Epithelial cell of proximal tubule (primary cell): Measurements from ENCODE around the gene PIGH. TPM values are rescaled to one million over a fixed set of nuclear protein-coding genes. Genes with fewer than 3 reads are reported as not detected.

Experiments used
- DNase-seq: peaks from one replicate; pipeline ENCODE4 v3.0.0-alpha.2; 2011; ENCODE audit warnings: low read depth
- H3K4me3 ChIP-seq: 2 replicates; pipeline ENCODE4 v1.5.1; 2011; ENCODE audit warnings: low read depth, mild to moderate bottlenecking, low read length
- total RNA-seq: library from RNA; depleted of rRNA; stranded (reverse); fragments of >200 nt; gene quantifications from 2 replicates; pipeline ENCODE4 v1.2.3, GENCODE V29; 2015
- TF ChIP-seq, protein P1 (sequence below): conservative IDR thresholded peaks from 2 replicates; pipeline ENCODE4 v1.5.1; 2012; ENCODE audit warnings: low read depth, mild to moderate bottlenecking, low read length

The PIGH gene
- total RNA-seq, 1 donor from 2014 or later = 13.9 TPM

DNA sequence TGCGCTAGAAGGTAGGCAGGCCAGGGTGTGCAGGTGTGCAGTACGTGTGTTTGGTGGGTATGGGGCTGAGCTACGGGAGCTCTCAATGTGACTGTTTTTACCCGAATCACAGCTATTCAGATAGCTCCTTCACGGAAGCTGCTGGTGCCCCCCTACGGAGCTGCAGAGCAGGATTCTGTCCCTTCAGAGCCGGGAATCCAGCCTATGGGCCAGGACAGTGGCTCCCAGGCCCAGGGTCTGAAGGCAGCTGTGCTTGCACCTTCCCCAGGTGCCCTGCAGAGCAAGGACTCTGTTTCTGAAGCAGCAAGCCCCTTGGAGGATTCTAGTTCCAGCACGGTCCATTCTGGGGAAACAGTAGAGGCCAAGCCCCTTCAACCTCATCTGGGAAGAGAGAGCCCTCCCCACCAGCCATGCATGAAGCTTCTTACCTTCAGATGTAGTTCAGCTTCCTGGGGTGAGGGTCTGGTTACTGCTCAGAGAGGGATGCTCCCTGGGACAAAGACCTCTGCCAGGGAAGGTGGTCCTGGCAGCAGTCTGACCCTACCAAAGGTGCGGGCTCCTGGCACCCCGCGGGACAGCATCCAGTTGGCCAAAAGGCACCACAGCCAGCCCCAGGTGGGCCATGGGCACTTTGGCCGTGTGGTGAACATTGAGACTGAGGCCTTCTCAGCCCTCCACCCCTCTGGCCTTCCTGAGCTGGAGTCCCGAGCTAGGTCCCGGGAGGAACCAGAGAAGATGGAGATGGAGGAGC is 37.9 kb downstream of the PIGH start:
- no peak for DNase-seq
- TF ChIP-seq, protein P1, sequence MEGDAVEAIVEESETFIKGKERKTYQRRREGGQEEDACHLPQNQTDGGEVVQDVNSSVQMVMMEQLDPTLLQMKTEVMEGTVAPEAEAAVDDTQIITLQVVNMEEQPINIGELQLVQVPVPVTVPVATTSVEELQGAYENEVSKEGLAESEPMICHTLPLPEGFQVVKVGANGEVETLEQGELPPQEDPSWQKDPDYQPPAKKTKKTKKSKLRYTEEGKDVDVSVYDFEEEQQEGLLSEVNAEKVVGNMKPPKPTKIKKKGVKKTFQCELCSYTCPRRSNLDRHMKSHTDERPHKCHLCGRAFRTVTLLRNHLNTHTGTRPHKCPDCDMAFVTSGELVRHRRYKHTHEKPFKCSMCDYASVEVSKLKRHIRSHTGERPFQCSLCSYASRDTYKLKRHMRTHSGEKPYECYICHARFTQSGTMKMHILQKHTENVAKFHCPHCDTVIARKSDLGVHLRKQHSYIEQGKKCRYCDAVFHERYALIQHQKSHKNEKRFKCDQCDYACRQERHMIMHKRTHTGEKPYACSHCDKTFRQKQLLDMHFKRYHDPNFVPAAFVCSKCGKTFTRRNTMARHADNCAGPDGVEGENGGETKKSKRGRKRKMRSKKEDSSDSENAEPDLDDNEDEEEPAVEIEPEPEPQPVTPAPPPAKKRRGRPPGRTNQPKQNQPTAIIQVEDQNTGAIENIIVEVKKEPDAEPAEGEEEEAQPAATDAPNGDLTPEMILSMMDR = no peak
- H3K4me3 ChIP-seq = no peak overlapping the region

DNA sequence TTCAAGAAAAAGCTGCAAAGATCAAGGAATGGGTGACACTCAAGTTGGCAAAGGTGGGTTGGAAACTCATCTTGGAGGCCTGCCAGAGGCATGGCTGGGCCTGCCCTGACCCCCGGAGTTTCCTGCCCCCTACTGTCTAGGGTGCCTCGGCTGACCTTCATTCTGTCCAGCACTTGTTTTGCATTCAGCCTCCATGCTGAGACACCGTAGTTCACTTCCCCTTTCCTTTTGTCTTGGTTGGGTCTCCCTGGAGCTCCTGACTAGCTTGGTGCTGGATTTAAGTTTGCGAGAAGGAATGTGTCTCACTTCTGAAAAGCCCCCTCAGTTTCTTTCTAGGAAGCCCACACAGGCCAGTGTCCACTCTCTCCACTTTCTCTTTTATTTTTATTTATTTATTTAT is 40.4 kb downstream of the PIGH start:
- DNase-seq = no peak
- H3K4me3 ChIP-seq = no peak overlapping the region
- TF ChIP-seq, protein P1 = no peak

DNA sequence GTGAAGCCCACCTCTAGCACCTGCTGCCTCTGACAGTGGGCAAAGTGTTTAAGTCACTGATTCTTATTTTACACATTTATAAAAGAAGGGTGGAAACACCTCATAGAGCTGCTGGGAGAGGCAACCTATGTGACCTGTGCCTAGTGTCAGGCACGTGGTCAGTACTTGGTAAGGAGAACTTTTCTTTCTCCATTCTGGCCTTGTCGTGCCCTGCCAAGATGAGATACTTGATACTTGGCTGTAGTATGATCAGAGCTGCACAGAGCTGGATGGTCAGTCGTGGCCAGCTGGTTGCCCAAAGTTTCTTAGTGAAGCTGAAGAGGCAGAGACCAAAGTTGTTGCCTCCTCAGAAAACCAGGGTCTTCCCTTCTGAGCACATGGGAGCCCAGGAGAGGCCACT is 42.4 kb downstream of the PIGH start:
- no peak for DNase-seq
- TF ChIP-seq, protein P1 = no peak
- H3K4me3 ChIP-seq = no peak overlapping the region

DNA sequence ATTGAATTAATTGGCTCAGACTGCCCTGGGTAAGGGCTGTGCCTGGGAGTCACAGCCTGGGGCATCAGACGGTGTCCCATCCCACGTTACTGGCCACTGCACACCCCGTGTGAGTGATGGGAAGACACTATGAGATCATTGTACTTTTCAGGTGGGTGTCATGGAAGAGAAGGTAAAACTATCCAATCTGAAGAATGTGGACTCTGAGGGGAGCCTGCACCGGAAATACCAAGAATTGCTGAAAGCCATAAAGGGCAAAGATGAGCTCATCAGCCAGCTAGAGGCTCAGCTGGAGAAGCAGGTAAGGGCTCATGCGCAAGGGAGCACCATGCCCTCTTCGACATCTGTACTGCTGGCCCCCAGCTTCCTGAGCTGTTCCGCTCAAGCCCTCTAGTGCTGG is 43.0 kb downstream of the PIGH start:
- DNase-seq = peak; percentile 59
- TF ChIP-seq, protein P1 = no peak

DNA sequence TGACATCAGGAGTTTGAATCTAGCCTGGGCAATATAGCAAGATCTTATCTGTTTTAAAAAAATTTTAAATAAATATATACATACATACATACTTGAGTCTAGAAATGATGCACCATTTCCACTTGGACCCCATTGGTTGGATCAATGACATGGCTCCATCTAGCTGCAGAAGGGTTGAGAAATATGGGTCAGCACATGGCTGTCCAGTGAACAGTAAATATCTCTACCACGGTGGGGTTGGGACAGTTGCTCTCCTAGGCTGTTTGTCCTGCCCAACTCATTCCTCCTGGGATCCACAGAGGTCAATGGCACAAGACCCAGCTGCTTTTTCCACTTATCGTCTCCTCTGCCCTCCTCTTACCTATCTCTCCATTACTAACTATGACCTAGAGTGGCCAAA is 43.4 kb downstream of the PIGH start:
- no peak for DNase-seq
- H3K4me3 ChIP-seq = no peak overlapping the region
- TF ChIP-seq, protein P1 = no peak

More for the DNA sequence above, 43.0 kb downstream of the PIGH start:
- no peak overlapping the region for H3K4me3 ChIP-seq

DNA sequence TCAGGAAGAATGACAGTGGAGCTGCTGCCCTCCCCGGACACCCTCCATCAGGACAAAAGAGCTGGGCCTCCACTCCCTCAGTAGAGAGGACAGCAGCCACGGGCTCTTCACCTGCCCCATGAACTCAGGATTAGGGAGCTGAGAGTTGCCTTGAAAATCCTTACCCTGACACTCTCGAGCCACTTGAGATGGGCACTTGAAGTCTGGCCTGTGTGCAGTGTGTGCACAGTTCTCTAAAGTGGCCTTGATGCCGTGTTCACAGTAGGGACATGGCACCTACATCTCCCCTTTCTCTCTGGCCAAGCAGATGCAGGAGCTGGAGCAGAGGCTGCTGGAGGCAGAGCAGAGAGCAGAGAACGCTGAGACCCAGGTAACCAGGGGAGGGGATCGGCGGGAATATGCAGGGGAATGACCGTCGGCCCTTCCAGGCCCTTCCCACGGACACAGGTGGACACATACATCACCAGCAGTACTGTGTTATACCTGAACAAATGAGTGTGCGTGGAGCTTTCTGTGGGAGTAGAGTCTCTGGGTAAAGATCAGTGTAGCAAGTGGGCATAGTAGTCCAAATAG is 44.5 kb downstream of the PIGH start:
- DNase-seq = no peak
- TF ChIP-seq, protein P1 = no peak

DNA sequence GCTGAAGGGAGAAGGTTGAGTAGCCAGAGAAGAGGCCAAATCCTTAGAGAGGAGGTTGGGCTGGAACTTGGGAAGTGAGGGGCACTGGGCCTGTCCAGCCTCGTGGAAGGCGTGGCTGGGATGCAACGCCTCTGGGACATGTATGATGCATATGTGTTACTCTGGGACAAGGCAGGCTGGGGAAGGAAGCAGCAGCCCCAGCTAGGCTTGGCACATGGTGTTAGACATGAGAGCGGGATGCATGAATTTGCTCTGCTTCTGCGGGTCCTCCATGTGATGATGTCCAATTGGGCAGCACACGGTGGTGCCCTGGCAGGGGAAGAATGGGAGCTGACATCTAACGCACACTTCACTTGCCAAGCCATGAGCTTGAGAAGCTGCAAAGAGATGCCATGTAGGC is 45.7 kb downstream of the PIGH start:
- TF ChIP-seq, protein P1 = no peak
- H3K4me3 ChIP-seq = no peak overlapping the region
- no peak for DNase-seq

More for the DNA sequence above, 44.5 kb downstream of the PIGH start:
- no peak overlapping the region for H3K4me3 ChIP-seq
